Stimulated activated CD4-positive, alpha-beta T cell treated with anti-CD3 and anti-CD28 coated beads, TNF-alpha, amount 100 ng/mL, for 4 hours (primary cell): ENCODE measurements around the gene SKIL.

Experiments used
- DNase-seq, 3 experiments: peaks; one replicate each; pipeline ENCODE4 v3.0.0-alpha.2; 2020; ENCODE audit warnings: low read depth in 3 of 3

Gene SKIL

DNA sequence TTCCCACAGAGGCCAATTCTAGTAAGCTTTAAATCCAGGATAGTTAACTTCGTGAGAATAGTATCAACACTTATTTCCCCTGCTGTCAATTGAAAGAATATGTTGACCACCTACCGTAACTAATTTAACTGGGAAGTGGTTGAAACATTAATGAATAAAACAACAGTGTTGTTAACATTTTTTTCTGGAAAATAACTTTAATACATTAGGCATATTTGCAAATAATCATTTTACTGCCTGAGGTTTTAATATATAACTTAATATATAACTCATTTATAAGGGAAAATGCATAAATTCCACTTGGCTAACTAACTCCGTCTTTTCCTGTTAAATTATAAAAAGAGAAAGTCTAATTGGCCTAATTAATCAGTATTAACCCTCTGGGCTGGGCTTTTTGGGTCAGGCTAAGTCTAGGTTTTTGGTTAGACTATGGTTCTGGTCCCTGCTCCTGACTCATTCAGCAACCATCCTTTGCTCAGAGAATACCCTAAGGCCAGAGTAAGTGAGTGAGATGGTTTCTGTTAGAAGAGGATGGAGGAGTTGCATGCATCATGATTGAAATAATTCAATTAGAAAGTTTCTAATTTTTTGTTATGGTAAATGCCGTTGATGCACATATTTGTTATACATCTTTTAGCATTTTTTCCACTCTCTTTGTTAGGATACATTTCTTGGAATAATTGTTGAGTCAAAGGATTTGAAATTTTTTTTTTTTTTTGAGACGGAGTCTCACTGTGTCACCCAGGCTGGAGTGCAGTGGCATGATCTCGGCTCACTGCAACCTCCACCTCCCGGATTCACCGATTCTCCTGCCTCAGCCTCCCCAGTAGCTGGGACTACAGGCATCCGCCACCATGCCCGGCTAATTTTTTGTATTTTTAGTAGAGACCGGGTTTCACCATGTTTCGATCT, 10.8 kb upstream of the SKIL start:
- DNase-seq, result no peak

DNA sequence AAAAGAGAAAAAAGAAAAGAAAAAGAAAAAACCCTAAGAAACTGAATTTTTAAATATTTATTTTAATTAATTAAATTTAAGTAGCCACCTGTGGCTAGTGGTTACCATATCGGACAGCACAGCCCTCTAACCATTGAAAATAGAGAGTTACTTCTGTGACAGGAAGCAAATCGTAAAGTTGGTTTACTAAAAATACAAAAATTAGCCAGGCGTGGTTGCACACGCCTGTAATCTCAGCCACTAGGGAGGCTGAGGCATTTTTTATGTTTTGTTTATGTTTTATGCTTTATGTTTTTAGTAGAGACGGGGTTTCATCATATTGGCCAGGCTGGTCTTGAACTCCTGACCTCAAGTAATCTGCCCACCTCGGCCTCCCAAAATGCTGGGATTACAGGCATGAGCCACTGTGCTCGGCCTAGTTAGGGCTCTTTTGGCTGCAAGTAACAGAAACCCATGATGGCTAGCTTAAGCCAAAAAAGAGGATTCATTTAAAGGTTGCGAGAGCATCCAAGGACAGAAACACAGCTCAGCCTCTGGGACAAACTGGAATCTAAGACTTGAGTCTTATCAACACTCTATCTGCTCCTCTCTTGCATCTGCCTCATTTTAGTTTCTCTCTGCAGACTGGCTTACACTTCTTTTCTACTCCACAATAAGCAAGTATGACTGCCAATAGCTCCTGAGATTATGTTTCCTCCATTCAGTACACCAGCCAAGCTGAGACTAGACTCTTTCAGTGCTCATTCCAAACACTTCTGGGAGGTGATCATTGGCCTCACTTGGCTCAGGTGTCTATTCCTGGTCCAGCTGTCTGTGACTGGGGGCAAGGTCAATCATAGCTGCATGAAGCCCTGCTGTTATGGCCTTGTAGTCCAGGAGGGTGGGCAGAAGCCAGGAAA, 6.8 kb upstream of the SKIL start:
- no peak for DNase-seq

DNA sequence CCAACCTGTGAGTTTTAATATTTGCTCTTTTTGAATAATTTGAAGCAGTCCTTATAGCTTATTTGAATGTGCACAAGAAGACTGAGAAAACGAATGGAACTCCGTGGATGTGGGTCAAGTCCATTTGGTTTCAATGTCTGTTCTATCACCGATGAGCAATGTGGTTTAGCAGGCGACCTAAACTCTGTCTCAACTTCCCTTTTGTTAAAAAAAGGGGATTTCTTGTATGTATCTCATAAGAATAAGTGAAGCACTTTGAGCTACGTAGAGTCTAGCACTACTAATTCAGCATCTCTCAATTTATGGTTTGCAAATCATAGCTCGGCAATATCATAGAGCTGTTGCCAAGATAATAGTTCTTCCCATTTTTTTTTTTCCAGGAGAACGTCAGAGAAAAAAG, 4.6 kb upstream of the SKIL start:
- no peak for DNase-seq

DNA sequence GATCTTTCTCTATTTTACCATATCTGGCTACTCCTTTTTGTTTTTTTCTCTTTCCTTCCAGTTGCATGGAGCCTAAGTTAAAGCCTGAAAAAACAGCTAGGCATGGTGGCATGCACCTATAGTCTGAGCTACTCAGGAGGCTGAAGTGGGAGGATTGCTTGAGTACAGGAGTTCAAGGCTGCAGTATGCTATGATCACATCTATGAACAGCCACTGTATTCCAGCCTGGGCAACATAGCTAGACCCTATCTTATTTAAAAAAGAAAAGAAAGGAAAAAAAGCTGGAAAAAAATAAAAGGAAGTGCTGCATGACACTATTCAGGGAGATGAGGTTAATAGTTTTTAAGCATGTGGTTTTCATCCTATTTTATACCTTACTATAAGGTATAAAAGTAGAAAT, 4.0 kb upstream of the SKIL start:
- DNase-seq, result no peak

DNA sequence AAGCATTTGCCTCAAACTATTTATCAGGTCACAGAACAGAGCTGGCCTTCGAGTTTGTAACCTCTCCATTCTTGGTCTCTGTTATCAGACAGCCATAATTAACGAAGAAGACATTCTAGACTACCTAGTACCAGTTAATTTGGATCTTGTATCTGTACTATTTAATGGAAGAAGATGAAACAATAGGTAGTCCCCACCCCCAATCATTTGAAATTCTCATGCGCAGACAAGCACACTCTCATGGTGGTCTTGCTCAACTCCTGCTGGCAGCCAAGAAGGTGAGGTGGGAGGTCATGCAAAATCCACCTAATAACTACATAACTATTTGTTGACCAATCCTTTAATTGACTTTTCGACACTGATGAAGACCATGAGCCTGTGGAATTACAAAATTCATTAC, 2.8 kb upstream of the SKIL start:
- DNase-seq, result no peak

DNA sequence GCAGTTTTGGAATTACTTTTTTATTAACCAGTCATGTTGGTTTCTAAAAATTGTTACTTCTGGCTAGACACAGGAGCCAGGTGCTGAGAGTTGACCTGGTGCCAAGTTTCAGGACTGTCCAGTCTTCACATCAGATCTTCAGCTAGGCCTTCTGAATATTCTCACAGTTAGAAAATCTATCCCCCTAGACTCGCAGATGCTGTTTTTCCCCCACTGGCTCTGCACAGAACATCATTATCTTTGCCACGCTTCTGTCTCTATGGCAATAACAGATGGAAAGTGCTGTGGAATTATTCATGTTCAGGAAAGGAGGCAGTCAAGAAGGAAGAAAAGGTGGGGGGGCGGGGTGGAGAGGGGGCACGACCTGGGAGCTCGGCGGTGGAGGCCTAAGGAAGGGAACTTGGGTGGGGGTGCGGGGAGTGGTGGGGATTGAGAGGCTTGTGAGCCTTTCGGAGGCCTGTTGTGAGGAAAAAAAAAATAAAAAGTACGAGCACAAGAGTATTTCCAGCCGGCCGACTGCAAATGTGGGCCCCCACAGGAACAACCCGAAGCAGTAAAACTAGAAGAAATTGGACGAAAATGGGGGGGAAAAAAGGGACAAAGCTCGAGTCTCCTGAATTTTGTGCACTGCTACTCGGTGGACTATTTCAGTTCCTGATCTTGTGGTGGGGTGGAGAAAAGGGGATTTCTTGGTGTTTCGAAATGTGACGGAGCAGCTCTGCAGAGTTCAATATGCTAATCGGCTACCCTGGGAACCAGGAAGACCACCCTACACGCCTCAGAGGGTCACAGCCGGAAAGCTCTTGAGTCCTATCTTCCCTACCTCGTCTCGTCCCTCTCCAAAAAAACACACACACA, 1.5 kb upstream of the SKIL start:
- no peak for DNase-seq

DNA sequence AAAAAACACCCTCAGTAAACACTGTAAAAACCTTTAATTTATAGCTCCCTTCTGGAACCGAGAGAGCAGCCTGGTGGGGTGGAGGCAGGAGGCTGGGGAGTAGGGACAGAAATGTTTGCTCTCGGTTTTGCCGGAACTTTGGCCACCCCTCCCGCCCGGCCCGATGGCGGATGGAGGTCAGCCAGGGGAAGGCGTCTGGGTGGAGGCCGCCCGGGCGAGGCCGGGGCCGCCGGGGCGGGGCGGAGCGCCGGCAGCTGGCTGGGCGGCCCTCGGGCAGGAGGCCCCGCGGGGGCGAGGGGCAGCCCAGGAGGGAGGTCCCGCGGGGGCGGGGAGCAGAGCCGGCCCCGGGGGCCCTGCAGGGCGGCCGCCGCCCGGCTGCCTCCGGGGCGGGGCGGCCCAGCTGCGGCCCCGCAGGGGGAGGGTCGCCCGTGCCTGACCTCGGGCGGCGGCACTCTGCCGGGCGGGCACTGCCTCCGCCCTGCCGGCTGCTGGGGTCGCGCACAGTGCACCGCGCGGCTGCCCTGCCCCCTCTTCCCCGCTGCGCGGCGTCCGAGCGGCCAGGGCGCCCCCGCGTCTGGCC, 829 bp upstream of the SKIL start:
- DNase-seq, result peak in 2 of 3 experiments; percentile 8 to 21

DNA sequence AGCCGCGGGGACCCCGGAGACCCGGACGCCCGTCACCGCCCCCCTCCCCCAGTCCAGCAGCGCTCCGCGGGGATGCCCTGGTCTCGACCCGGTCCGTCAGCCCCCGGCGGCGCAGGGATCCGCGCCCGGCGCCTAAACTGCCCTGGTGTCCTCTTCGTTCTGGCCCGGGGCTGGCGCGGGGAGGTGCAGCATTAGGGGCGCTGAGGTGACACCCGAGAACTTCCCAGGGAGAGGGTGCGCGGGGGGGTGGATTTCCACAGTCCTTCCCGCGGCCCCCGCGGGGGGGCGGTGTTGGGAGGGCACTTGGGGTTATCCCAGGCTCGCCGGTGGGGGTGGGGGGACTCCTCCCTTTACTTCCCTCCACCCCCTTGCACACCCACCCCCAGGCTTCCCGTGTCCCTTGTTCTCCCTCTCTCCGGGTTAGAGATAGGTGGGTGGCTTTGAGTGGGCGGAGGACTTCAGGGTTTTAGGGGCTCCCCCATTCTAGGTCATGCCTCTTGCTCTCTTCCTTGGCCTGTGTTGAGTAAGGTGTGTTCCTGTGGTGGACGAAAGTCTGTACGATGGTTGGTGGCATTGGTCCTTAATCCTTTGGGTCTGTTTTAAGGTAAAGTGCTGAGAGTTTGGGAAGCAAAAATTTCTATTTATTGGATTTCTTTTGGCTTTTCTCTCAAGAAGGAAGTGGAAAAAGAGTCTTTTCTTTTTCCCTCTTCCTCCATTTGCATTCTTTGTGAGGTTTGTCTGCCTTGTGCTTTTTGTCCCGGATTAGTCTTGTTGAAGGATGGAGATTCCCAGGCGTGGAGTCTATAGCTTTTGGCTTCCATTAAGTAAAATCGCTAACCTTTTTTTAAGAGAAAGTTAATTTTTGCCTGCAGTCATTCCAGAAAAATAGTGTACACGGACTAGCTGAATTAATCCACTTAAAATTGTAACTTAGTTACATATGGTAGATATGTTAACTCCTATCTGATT, 811 bp downstream of the SKIL start:
- DNase-seq, result peak; percentile 57 to 78 (median 71)

DNA sequence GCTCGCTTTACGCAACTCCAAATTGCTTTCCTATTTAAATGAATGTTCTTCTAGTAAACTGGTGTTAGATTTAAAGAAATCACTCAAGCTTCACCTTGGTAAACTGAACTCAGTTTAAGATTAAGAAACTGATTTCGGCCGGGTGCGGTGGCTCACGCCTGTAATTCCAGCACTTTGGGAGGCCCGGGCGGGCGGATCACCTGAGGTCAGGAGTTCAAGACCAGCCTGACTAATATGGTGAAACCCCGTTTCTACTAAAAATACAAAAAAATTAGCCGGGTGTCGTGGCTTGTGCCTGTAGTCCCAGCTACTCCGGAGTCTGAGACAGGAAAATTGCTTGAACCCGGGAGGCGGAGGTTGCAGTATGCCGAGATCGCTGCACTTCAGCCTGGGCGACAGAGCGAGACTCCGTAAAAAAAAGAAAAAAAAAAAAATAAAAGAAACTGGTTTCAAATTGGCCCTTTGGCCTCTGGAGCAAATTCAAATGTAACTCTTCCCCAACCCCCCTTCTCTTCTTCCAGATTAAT, 1.7 kb downstream of the SKIL start:
- DNase-seq, result no peak

DNA sequence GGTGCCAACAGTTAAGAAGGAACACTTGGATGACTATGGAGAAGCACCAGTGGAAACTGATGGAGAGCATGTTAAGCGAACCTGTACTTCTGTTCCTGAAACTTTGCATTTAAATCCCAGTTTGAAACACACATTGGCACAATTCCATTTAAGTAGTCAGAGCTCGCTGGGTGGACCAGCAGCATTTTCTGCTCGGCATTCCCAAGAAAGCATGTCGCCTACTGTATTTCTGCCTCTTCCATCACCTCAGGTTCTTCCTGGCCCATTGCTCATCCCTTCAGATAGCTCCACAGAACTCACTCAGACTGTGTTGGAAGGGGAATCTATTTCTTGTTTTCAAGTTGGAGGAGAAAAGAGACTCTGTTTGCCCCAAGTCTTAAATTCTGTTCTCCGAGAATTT, 3.0 kb downstream of the SKIL start:
- DNase-seq, result no peak

DNA sequence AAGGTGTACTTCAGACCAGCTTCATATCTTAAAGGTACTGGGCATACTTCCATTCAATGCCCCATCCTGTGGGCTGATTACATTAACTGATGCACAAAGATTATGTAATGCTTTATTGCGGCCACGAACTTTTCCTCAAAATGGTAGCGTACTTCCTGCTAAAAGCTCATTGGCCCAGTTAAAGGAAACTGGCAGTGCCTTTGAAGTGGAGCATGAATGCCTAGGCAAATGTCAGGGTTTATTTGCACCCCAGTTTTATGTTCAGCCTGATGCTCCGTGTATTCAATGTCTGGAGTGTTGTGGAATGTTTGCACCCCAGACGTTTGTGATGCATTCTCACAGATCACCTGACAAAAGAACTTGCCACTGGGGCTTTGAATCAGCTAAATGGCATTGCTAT, 3.4 kb downstream of the SKIL start:
- DNase-seq, result no peak

DNA sequence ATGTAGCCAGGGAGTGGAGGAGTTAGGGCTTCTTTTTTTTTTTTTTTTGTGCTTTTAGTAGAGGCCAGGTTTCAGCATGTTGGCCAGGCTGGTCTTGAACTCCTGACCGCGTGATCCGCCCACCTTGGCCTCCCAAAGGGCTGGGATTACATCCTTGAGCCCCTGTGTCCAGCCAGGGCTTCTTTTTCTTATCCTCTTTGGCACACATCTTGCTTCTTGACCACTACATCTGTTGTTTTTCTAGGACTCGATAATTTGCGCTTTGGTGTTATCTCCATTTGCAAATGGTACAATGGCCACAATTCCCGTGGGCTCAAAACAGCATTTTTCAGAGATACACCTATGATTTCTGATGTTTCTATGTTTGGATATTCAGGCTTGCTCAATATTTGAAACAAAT, 4.2 kb downstream of the SKIL start:
- DNase-seq, result no peak

DNA sequence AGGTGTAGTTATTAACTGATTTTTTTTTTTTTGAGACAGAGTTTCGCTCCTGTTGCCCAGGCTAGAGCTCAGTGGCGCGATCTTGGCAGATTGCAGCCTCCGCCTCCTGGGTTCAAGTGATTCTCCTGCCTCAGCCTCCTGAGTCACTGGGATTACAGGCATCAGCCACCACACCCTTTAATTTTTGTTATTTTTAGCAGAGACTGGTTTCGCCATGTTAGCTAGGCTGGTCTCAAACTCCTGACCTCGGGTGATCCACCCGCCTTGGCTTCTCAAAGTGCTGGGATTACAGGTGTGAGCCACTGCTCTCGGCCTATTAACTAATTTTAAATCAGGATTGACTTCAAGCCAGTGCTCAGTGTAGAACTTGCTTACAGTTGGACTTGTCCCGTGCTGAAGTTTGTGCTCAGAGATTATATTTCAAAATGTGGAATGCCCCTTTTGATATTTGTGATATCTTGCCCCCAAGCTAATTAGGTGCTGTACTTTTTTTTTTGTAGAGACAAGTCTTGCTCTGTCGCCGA, 6.0 kb downstream of the SKIL start:
- DNase-seq, result no peak

DNA sequence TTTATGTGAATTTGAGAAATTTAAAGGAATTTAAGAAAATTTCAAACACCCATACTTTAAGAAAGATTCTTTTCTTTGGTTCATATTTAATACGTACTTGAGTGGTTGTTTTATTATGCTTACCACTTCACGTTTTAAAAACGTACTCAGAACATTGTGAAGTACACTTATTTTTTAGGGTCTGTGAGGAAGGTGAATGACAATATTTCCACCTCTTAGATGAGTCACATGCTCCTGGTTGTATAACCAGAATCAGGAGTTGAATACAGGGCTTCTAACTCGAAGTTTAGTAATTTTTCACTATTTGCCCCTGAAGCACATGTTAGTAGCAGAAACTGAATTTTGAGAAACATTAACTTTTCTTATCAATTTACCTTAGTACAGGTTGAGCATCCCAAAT, 7.5 kb downstream of the SKIL start:
- no peak for DNase-seq

DNA sequence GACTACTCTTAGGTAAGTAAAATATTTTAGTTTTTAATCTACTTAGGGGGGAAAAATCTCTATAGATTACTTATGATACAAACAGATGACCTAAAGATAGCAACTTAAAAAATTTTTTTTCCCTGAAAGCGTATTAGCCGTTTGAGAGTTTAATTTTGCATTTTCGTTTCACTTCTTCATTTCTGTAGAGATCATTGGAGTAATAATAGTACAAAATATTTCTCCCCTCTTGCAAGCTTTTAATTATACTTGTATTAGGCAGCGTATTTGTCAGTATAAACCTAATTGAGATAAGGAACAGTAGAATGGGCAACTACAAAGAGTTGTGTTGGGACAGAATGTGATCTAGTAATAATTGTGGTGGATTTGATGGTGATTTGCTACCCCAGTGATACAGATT, 10.3 kb downstream of the SKIL start:
- no peak for DNase-seq

DNA sequence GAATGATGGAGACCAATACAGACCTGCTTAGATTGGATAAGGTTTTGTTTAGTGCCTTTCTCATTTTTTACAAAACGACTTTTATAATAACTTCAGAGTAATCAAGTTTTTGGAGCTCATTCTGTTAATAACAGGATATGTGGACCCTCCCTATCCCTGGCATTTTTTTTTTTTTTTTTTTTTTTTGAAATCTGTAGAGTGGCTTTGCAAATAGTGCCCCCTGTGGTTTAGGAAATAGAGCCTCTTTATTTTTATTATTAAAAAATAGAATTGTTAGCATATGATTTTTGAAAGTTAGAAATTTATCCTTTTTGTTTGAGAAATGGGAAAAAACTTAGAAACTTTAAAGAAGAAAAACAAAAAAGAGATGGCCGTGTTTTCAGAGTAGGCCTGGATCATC, 11.4 kb downstream of the SKIL start:
- DNase-seq, result no peak

DNA sequence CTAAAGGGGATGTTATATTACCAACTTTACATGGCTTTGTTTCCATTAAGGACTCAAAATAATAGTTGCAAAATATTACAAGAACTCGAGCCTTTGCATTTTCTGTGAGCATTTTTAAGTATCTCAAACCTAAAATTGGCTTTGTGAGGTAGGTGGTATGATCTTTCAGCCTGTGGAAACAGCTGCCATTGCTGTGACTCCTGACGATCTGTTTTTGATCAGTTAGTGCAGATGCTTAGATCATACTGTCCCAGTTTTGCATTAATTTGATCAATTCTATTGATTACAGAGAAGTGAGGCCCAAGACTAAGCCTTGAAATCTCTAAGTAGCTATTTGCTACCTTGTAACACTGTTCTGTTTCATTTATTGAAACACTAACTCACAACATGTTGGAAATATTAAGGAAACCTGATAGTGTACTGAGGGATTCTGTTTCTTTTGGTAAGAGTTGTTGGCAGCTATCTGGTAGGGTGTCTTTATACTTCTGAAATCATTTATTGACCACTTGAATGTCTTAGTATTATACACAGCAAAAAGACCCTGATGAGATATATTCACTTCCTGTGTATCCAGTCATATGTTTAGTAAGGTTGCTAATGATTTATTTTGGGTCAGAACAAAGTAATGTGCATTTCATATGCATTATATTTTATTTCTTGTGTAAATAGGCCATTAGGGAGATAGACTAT, 14.8 kb downstream of the SKIL start:
- no peak for DNase-seq

DNA sequence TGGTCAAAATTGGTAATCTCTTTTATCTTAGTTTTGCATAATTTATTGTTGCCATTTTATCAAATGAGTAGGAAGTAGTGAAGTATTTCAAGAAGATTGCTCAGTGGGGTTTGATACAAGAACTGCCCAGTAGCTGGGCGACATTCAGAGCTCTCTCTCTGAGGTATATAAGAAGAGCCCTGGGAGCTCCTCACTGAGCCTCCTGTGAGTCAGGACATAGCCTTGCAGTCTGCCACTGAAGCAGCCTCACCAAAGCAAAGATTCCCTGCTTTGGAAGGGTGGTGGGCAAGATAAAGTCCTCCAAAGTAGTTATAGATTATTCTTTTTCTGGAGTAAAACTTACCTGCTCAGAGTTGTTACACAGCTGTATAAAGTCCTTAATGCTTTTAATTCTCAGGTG, 26.1 kb downstream of the SKIL start:
- no peak for DNase-seq

DNA sequence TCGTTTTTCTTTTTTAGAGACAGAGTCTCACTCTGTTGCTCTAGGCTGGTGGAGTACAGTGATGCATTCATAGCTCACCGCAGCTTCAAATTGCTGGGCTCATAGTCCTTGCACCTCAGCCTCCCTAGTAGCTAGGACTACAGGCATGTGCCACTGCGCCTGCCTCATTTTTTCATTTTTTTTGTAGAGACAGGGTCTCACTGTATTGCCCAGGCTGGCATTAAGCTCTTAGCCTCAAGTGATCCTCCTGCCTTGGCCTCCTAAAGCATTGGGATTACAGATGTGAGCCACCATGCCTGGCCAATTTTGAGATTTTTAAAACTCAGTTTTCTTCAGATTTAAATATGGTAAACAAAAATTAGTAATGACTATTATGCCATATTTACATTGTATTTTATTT, 29.0 kb downstream of the SKIL start:
- no peak for DNase-seq
